IPS-20b (cell line): Measurements from ENCODE around the gene SALL2.
"Not testable (repeated sequence)": the region's sequence is repeated elsewhere in the genome, so short reads cannot be mapped to it uniquely, and the experiment has no call there.

Experiments used
- H3K27ac ChIP-seq: one replicate; pipeline ENCODE4 v1.5.1; 2013; ENCODE audit warnings: low read length
- H3K27me3 ChIP-seq: 2 replicates; pipeline ENCODE4 v1.6.1; 2013; ENCODE audit warnings: mild to moderate bottlenecking, low read length, inconsistent platforms; ENCODE audit not compliant: insufficient read depth
- H3K36me3 ChIP-seq: 2 replicates; pipeline ENCODE4 v1.6.1; 2013; ENCODE audit warnings: low read depth, mild to moderate bottlenecking, inconsistent platforms, low read length, moderate library complexity; ENCODE audit not compliant: insufficient read depth
- H3K4me1 ChIP-seq: 2 replicates; pipeline ENCODE4 v1.6.1; 2013; ENCODE audit warnings: mild to moderate bottlenecking, control low read depth, inconsistent platforms, low read length, moderate library complexity; ENCODE audit not compliant: insufficient read depth
- H3K4me3 ChIP-seq: 2 replicates; pipeline ENCODE4 v1.5.1; 2013; ENCODE audit warnings: mild to moderate bottlenecking, low read length, inconsistent platforms
- H3K9ac ChIP-seq: 2 replicates; pipeline ENCODE4 v1.6.1; 2013; ENCODE audit warnings: low read depth, mild to moderate bottlenecking, inconsistent platforms, low read length, moderate library complexity
- H3K9me3 ChIP-seq: 2 replicates; pipeline ENCODE4 v1.6.1; 2013; ENCODE audit warnings: mild to moderate bottlenecking, low read depth, low read length, inconsistent platforms; ENCODE audit not compliant: insufficient read depth

Gene SALL2

DNA sequence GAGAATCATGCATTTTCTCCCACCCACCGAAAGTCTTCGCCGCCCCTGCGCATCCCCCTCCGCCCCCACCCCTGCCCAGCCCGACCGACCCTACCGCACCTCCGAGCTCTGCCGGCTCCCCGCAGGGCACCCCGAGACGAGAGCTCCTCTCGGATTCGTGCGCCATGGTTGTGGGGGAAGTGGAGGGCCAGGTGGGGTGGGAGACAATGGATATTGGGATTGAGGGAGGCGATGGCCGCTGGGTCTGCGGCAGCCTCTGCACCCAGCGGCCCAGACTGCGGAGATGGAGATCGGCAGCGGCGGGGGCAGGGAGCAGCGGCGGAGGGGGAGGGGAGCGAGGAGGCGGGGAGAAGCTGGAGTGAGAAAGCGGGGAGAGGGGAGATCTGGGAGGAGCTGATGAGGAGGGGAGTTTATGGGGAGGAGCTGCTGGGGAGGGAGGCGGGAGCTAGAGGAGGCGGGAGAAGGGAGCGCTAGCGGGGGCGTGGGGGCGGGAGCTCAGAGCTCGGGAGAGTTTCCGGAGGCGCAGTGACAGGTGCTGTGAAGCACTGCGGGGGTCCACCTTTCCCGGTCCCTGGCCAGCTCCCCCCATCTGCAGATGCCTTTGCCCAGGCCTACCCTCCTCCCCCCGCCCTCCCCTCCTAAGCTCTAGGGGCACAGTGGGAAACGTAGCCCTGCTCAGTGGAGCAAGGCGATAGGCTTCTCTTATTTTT, at the start of gene SALL2:
Gene SALL2 (minus strand): TSS at position 385 of the 710 bp plus-strand sequence. CDS start 219 bp downstream, at position 166.
- H3K9me3 ChIP-seq, result no peaks in the 10 kb centered on the region
- peak within 1 kb of the TSS; percentile 96 for H3K27ac ChIP-seq
- peak within 1 kb of the TSS; percentile 89 for H3K9ac ChIP-seq
- peaks cover 52% of the 10 kb centered on the region for H3K4me1 ChIP-seq
- H3K4me3 ChIP-seq, result peak within 1 kb of the TSS; percentile 86
- peaks cover 70% of the 10 kb centered on the region for H3K36me3 ChIP-seq
- H3K27me3 ChIP-seq, result no peaks in the 10 kb centered on the region

DNA sequence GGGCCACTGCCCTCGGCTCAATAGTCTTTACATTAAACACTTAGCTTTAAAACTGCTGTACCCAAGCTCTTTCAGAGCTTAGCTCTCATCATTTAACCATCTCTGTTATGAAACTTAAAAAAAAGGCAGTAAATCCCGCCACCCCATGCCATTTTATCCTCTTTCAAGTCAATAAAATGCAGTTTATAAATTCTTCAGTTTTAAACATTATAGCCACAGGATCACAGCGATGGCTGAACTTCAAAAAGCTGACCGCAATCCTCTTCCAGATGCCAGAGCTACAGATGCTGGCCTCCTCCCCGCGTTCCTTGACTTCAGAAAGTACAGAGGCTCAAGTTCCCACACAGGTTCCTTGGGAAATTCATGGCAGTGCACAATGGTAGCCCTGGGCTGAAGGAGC, 49.5 kb upstream of the SALL2 start:
- H3K4me1 ChIP-seq, result no peaks in the 10 kb centered on the region
- no peak overlapping the region for H3K9ac ChIP-seq
- H3K27me3 ChIP-seq, result no peaks in the 10 kb centered on the region
- H3K36me3 ChIP-seq, result no peaks in the 10 kb centered on the region
- H3K27ac ChIP-seq, result no peak overlapping the region
- no peak overlapping the region for H3K4me3 ChIP-seq
- peaks cover 6% of the 10 kb centered on the region; the same call in 1 of the 2 replicates for H3K9me3 ChIP-seq

DNA sequence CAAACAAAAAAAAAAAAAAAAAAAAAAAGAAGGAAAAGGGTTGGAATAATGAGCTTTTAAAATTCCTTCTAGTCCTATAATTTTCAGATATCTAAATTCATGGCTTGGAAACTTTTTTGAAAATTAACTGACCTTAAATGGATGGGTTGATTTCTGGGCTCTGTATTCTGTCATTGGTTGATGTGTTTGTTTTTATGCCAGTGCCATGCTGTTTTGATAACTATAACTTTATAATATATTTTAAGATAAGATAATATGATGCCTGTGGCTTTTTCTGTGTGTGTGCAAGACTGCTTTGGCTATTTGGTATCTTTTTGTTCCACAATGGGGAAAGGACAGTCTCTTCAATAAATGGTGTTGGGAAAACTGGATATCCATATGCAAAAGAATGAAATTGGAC, 46.5 kb upstream of the SALL2 start:
- Histone ChIP-seq H3K9ac (no peak overlapping the region), H3K36me3 (no peaks in the 10 kb centered on the region), H3K27me3 (no peaks in the 10 kb centered on the region), H3K4me3 (no peak overlapping the region), H3K27ac (no peak overlapping the region), H3K9me3 (peaks cover 6% of the 10 kb centered on the region; the same call in 1 of the 2 replicates), H3K4me1 (no peaks in the 10 kb centered on the region)

DNA sequence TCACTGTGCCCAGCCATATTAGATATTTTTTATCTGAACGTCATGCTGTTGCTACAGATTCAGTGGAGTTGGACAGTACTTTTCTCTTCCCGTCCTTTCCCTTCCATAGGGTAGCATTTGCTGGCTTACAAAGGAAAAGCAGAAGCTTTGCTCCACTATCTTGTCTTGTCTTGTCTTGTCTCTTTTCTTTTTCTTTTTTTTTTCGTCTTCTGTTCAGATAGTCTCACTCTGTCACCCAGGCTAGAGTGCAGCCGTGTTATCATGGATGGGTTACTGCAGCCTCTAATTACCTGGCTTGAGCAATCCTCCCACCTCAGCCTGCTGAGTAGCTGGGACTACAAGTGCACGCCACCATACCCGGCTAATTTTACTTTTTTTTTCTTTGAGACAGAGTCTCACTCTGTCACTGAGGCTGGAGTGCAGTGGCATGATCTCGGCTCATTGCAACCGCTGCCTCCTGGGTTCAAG, 32.6 kb upstream of the SALL2 start:
- H3K9ac ChIP-seq, result peak overlapping the region; percentile 52; the same call in 1 of the 2 replicates
- peaks cover 13% of the 10 kb centered on the region; the same call in 1 of the 2 replicates for H3K4me1 ChIP-seq
- no peak overlapping the region for H3K4me3 ChIP-seq
- H3K27ac ChIP-seq, result peak overlapping the region; percentile 7
- H3K36me3 ChIP-seq, result no peaks in the 10 kb centered on the region
- no peaks in the 10 kb centered on the region for H3K9me3 ChIP-seq
- H3K27me3 ChIP-seq, result no peaks in the 10 kb centered on the region

DNA sequence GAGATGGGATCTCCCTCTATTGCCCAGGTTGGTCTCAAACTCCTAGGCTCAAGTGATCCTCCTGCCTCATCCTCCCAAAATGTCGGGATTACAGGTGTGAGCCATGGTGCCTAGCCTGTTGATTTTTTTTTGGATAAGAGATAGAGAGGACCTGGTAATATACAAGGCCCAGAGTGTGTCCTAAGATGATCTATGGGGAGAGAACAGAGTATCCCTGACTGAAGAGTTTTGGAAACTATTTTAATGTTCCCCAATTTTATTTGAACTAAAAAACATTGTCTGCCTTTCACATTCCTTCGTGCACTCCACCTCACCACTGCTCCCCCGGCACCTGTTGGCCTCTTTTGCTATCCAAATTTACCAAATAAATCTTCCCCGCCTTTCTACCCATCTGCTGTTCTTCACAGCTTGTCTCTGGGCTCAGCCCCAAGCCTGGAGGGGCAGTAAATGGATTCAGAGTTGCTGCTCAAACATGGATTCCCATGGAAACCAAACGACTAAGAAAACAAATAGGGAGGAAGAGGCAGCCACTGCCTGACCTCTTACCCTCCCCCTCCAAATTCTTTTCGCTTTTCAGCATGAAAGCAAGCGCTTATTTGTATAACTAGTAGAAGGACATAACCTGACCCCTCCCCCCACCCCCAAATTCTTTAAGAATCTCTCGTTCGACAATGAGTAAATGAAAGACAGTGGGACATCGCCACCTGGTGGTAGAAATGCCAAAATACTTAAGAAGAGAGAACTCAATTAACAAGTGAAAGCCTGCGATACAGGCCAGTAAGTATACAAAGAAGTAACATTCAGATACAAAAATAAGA, 31.1 kb upstream of the SALL2 start:
- no peaks in the 10 kb centered on the region for H3K36me3 ChIP-seq
- peak overlapping the region; percentile 36; the same call in 1 of the 2 replicates for H3K4me3 ChIP-seq
- peak overlapping the region; percentile 79; the same call in 1 of the 2 replicates for H3K9ac ChIP-seq
- H3K4me1 ChIP-seq, result peaks cover 22% of the 10 kb centered on the region; the same call in 1 of the 2 replicates
- H3K9me3 ChIP-seq, result no peaks in the 10 kb centered on the region
- H3K27me3 ChIP-seq, result no peaks in the 10 kb centered on the region
- peak overlapping the region; percentile 92 for H3K27ac ChIP-seq

DNA sequence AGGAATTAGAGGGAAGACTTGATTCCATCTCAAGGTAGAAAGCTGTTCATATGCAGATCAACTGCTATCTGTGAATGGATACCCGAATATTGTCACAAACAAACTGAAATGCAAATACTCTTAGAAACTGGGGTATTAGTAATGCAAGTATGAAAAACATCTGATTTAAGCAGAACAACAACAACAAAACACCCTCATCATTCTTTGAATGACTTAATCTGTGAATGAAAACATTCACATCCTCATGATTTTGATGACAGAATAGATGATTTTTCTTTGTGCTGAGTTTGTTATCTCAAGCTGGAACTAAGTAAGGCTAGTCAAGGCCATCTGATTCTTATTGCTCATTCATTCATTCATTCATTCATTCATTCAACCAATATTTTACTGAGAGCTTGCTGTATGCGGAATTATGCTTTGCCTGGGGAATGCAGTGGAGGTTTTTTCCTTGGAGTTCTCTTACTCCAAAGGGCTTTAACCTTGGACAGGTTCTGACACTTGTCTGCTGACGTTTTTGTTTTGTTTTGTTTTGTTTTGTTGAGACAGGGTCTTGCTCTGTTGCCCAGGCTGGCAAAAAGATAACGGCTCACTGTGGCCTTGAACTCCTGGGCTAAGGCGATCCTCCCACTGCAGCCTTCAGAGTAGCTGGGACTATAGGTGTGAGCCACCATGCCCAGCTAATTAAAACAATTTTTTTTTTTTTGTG, 30.4 kb upstream of the SALL2 start:
- Histone ChIP-seq H3K27me3 (no peaks in the 10 kb centered on the region), H3K4me3 (peak overlapping the region; percentile 3; the same call in 1 of the 2 replicates), H3K27ac (peak overlapping the region; percentile 92), H3K4me1 (peaks cover 22% of the 10 kb centered on the region; the same call in 1 of the 2 replicates), H3K36me3 (no peaks in the 10 kb centered on the region), H3K9ac (peak overlapping the region; percentile 79; the same call in 1 of the 2 replicates), H3K9me3 (no peaks in the 10 kb centered on the region)

DNA sequence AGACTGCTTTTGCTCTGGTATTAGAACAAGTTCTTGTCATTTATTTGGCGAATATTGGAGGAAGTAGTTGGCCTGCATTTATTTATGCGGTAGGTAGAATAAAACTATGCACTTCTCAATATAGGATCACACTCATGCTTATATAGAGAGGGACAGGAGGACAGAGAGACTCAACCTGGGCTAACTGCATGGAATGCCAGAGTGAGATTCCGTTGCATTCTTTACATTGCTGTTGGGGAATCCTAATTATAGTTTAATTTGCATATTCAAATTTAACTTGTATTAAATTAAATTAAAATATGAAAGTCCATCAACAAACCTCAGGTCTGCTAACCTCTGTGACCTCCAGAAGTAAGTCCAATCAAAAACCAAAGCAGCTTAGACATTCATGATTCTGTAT, 27.1 kb upstream of the SALL2 start:
- no peak overlapping the region for H3K4me3 ChIP-seq
- no peak overlapping the region for H3K27ac ChIP-seq
- no peaks in the 10 kb centered on the region for H3K27me3 ChIP-seq
- H3K36me3 ChIP-seq, result no peaks in the 10 kb centered on the region
- no peaks in the 10 kb centered on the region for H3K9me3 ChIP-seq
- peak overlapping the region; percentile 9; the same call in 1 of the 2 replicates for H3K9ac ChIP-seq
- H3K4me1 ChIP-seq, result peaks cover 22% of the 10 kb centered on the region; the same call in 1 of the 2 replicates

DNA sequence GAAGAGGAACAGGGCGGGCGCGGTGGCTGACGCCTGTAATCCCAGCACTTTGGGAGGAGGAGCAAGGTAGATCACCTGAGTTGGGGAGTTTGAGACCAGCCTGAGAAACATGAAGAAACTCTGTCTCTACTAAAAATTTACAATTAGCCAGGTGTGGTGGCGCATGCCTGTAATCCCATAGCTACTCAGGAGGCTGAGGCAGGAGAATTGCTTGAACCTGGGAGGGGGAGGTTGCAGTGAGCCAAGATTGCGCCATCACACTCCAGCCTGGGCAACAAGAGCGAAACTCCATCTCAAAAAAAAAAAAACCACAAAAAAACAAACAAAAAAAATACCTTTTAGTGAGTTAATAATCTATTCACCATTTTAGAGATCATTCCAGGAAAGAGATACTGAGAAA, 18.4 kb upstream of the SALL2 start:
- not testable (repeated sequence) for H3K36me3 ChIP-seq, H3K27me3 ChIP-seq, H3K4me3 ChIP-seq, H3K9me3 ChIP-seq, H3K27ac ChIP-seq, H3K9ac ChIP-seq
- H3K4me1 ChIP-seq, result peaks cover 19% of the 10 kb centered on the region; the same call in 1 of the 2 replicates

DNA sequence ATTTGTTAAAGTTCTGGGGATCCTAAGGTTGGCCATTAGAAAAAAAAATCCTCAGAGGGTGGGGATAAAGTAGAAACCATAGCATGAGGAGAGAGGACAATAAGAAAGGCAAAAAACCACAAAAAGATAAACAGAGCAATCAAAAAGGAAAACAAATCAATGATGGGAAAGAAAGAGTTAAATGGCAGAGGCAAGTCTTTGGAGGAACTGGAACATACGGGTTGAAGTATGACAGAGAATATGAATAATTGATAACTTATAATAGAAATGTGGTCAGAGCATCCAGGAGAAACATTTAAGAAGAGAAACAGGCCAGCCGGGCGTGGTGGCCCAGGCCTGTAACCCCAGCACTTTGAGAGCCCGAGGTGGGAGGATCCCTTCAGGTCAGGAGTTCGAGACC, 17.8 kb upstream of the SALL2 start:
- Histone ChIP-seq H3K9me3 (peaks cover 6% of the 10 kb centered on the region; the same call in 1 of the 2 replicates), H3K36me3 (no peaks in the 10 kb centered on the region), H3K9ac (peak overlapping the region; percentile 78; the same call in 1 of the 2 replicates), H3K4me3 (peak overlapping the region; percentile 62; the same call in 1 of the 2 replicates), H3K27ac (peak overlapping the region; percentile 94), H3K27me3 (no peaks in the 10 kb centered on the region), H3K4me1 (peaks cover 24% of the 10 kb centered on the region)

DNA sequence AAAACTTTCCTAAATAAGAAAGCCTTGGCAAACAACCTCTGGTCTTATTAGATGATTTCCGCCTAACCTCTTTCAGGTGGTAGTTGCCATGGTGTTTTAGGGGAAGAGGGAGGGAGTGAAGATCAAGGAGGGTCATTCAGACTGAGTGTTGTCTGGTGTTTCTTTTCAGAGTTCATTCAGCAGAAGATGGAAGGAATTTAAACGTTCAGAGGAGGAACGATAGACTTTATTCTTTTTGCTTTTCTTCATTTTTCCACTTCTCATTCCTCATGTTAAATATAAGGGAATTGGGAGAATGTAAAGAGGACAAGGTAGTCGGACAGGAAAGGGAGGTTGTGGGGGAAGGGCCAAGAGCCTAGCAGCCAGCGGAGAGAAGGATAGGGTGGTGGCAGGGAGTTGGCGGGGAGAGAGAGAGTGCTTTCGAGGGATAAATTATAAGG, 17.4 kb upstream of the SALL2 start:
- H3K27ac ChIP-seq, result peak overlapping the region; percentile 94
- peak overlapping the region; percentile 62; the same call in 1 of the 2 replicates for H3K4me3 ChIP-seq
- H3K27me3 ChIP-seq, result no peaks in the 10 kb centered on the region
- peaks cover 29% of the 10 kb centered on the region for H3K4me1 ChIP-seq
- H3K9me3 ChIP-seq, result peaks cover 6% of the 10 kb centered on the region; the same call in 1 of the 2 replicates
- no peaks in the 10 kb centered on the region for H3K36me3 ChIP-seq
- peak overlapping the region; percentile 78; the same call in 1 of the 2 replicates for H3K9ac ChIP-seq
